ENCODE results near the gene E2F2. TPM values are rescaled to one million over a fixed set of nuclear protein-coding genes. Genes with fewer than 3 reads are reported as not detected.

The E2F2 gene
- total RNA-seq, 1 experiment from 2014 or later = 16.3 TPM

GRCh38 chr1:23557471-23558124 lies 26.6 kb upstream of the E2F2 start:
- no TSS peak for BruUV-seq (replicated peaks)
- CTCF ChIA-PET = interaction anchor here (0.8 to 5.3 kb wide), 4 partner anchors 16 to 80 kb away, joined by 3 to 34 read pairs (median 3); no protein-coding TSS in a partner anchor
- RAD21 ChIA-PET (ENCODE audit: low non-redundant PET in 1 of 2, low total read pairs in 2 of 2, uncharacterized antibody in 2 of 2, unreplicated experiment in 2 of 2) = interaction anchor here in 1 of 2 experiments (0.9 kb wide), 1 partner anchor 77 kb away, joined by 3 read pairs; no protein-coding TSS in a partner anchor
- no peak for ATAC-seq
- Histone ChIP-seq H3K27ac (ENCODE audit: low read depth, low read length) (peak overlapping the region; percentile 89), H3K9me2 (ENCODE audit: insufficient read depth) (no peaks in the 10 kb centered on the region), H3K27me3 (ENCODE audit: insufficient read depth, low read length) (no peaks in the 10 kb centered on the region), H3K4me1 (ENCODE audit: control insufficient read depth in 1 of 2, insufficient read depth in 2 of 2, low read length in 2 of 2) (peaks cover 65 to 84% of the 10 kb centered on the region in 2 experiments), H3K4me3 (replicated peaks in 1 of 2; ENCODE audit: low read depth in 1 of 2, low read length in 2 of 2) (peak overlapping the region; percentile 79 to 95), H4K20me1 (ENCODE audit: insufficient read depth) (no peaks in the 10 kb centered on the region; the same call in 1 of the 2 replicates), H3K79me2 (ENCODE audit: insufficient read depth, low read length) (peaks cover 22% of the 10 kb centered on the region), H3K36me3 (ENCODE audit: control insufficient read depth in 1 of 2, insufficient read depth in 2 of 2, low read length in 2 of 2) (peaks cover 0 to 2% of the 10 kb centered on the region in 2 experiments; a peak in 1 of 4 replicates), H2AFZ (ENCODE audit: low read depth, low read length, poor library complexity, severe bottlenecking) (no peak overlapping the region), H3K4me2 (ENCODE audit: low read length) (peak overlapping the region; percentile 85), H3K9ac (ENCODE audit: low read length) (peak overlapping the region; percentile 94), H3K9me3 (ENCODE audit: control insufficient read depth in 1 of 2, insufficient read depth in 1 of 2, low read depth in 1 of 2, low read length in 2 of 2) (no peaks in the 10 kb centered on the region)
- intact Hi-C loops (cut with micrococcal nuclease) = no loop called here
- POLR2A ChIA-PET = interaction anchor here (0.7 to 1.9 kb wide), 5 partner anchors 19 to 80 kb away, joined by 3 to 7 read pairs (median 5); no protein-coding TSS in a partner anchor
- no peak for TF ChIP-seq MAX (IDR thresholded peaks at IDR 0.05)
- no peak for DNase-seq (ENCODE audit: low read depth, low spot score)

GRCh38 chr1:23556635-23557470 lies 25.8 kb upstream of the E2F2 start:
- peaks cover 22% of the 10 kb centered on the region for H3K79me2 ChIP-seq (ENCODE audit: insufficient read depth, low read length)
- no peak for TF ChIP-seq EZH2phosphoT487 (IDR thresholded peaks at IDR 0.05; ENCODE audit: borderline replicate concordance)
- no peak for TF ChIP-seq SRF (IDR thresholded peaks at IDR 0.05; ENCODE audit: low read depth)
- TF ChIP-seq TCF7L2 (IDR thresholded peaks at IDR 0.05; ENCODE audit: borderline replicate concordance, extremely low read depth, insufficient read depth, insufficient read length) = peak; percentile 18
- peak; percentile 80 for TF ChIP-seq POLR2A (IDR thresholded peaks at IDR 0.05; ENCODE audit: borderline replicate concordance, extremely low read depth, insufficient read depth, insufficient read length)
- ChIA-PET POLR2A (interaction anchor here (1.0 to 3.1 kb wide), 4 partner anchors 20 to 81 kb away, joined by 3 to 14 read pairs (median 4); partner anchors contain the start of gene E2F2), CTCF (interaction anchor here (0.6 to 5.3 kb wide), 4 partner anchors 22 to 100 kb away, joined by 3 to 34 read pairs (median 10); no protein-coding TSS in a partner anchor), RAD21 (ENCODE audit: low non-redundant PET in 1 of 2, low total read pairs in 2 of 2, uncharacterized antibody in 2 of 2, unreplicated experiment in 2 of 2) (interaction anchor here (2.6 to 2.7 kb wide), 1 partner anchor 80 kb away, joined by 10 to 13 read pairs; no protein-coding TSS in a partner anchor)
- no peak overlapping the region for H2AFZ ChIP-seq (ENCODE audit: low read depth, low read length, poor library complexity, severe bottlenecking)
- H3K4me1 ChIP-seq (ENCODE audit: control insufficient read depth in 1 of 2, insufficient read depth in 2 of 2, low read length in 2 of 2) = peaks cover 64 to 82% of the 10 kb centered on the region in 2 experiments
- no peaks in the 10 kb centered on the region for H3K9me2 ChIP-seq (ENCODE audit: insufficient read depth)
- peak; percentile 44 for DNase-seq (ENCODE audit: low read depth, low spot score)
- no TSS peak for BruUV-seq (replicated peaks)
- ATAC-seq = peak; percentile 1; the same call in 1 of the 2 replicates
- H4K20me1 ChIP-seq (ENCODE audit: insufficient read depth) = no peaks in the 10 kb centered on the region; the same call in 1 of the 2 replicates
- peak overlapping the region; percentile 94 for H3K9ac ChIP-seq (ENCODE audit: low read length)
- H3K4me3 ChIP-seq (replicated peaks in 1 of 2; ENCODE audit: low read depth in 1 of 2, low read length in 2 of 2) = peak overlapping the region; percentile 79 to 95
- H3K36me3 ChIP-seq (ENCODE audit: control insufficient read depth in 1 of 2, insufficient read depth in 2 of 2, low read length in 2 of 2) = peaks cover 0 to 2% of the 10 kb centered on the region in 2 experiments; a peak in 1 of 4 replicates
- intact Hi-C loops (cut with micrococcal nuclease) = no loop called here
- no peaks in the 10 kb centered on the region for H3K9me3 ChIP-seq (ENCODE audit: control insufficient read depth in 1 of 2, insufficient read depth in 1 of 2, low read depth in 1 of 2, low read length in 2 of 2)
- H3K4me2 ChIP-seq (ENCODE audit: low read length) = peak overlapping the region; percentile 85
- H3K27ac ChIP-seq (ENCODE audit: low read depth, low read length) = peak overlapping the region; percentile 89
- H3K27me3 ChIP-seq (ENCODE audit: insufficient read depth, low read length) = no peaks in the 10 kb centered on the region

Measured in HCT116 (cell line).